HG03108 (cell line): ENCODE data around the gene C3orf70.

ENCODE experiments used
- ATAC-seq: cut with Tn5 transposase; IDR thresholded peaks from one replicate; pipeline ENCODE4 v1.9.1; 2021; ENCODE audit warnings: moderate library complexity; ENCODE audit not compliant: unreplicated experiment

The C3orf70 gene

GRCh38 chr3:185089343-185089742 is 63.5 kb downstream of the C3orf70 start:
- no peak for ATAC-seq

- ATAC-seq = no peak
Measured at GRCh38 chr3:185087419-185087818, 65.4 kb downstream of the C3orf70 start.

GRCh38 chr3:185084901-185085300 is 68.0 kb downstream of the C3orf70 start:
- ATAC-seq = no peak

GRCh38 chr3:185084402-185084801 is 68.5 kb downstream of the C3orf70 start:
- no peak for ATAC-seq

GRCh38 chr3:185082829-185083228 is 70.0 kb downstream of the C3orf70 start:
- no peak for ATAC-seq

- ATAC-seq = no peak
Measured at GRCh38 chr3:185082149-185082548, 70.7 kb downstream of the C3orf70 start.

GRCh38 chr3:185081521-185081920 is 71.3 kb downstream of the C3orf70 start:
- ATAC-seq = no peak

GRCh38 chr3:185079625-185080024 is 73.2 kb downstream of the C3orf70 start:
- no peak for ATAC-seq

GRCh38 chr3:185076219-185076618 is 76.6 kb downstream of the C3orf70 start:
- no peak for ATAC-seq

GRCh38 chr3:185075547-185075946 is 77.3 kb downstream of the C3orf70 start:
- ATAC-seq = no peak

GRCh38 chr3:185071287-185071800 is 81.5 kb downstream of the C3orf70 start:
- no peak for ATAC-seq

- no peak for ATAC-seq
Measured at GRCh38 chr3:185070491-185071286, 82.2 kb downstream of the C3orf70 start.

- ATAC-seq = no peak
Measured at GRCh38 chr3:185069037-185070030, 83.5 kb downstream of the C3orf70 start.

- ATAC-seq = no peak
Measured at GRCh38 chr3:185067173-185067572, 85.7 kb downstream of the C3orf70 start.

- no peak for ATAC-seq
Measured at GRCh38 chr3:185066251-185066650, 86.6 kb downstream of the C3orf70 start.

- no peak for ATAC-seq
Measured at GRCh38 chr3:185065059-185065458, 87.8 kb downstream of the C3orf70 start.

GRCh38 chr3:185063431-185063830 is 89.4 kb downstream of the C3orf70 start:
- ATAC-seq = no peak

GRCh38 chr3:185062191-185062590 is 90.7 kb downstream of the C3orf70 start:
- ATAC-seq = no peak

GRCh38 chr3:185060655-185061054 is 92.2 kb downstream of the C3orf70 start:
- ATAC-seq = no peak

- ATAC-seq = no peak
Measured at GRCh38 chr3:185059766-185060165, 93.1 kb downstream of the C3orf70 start.

- no peak for ATAC-seq
Measured at GRCh38 chr3:185058796-185059195, 94.1 kb downstream of the C3orf70 start.

GRCh38 chr3:185057829-185058228 is 95.0 kb downstream of the C3orf70 start:
- ATAC-seq = no peak
